ENCODE measurements around the gene POLR2L.
A peak's percentile ranks its signal among the peaks of the same experiment; 100 is the strongest.

POLR2L gene

DNA sequence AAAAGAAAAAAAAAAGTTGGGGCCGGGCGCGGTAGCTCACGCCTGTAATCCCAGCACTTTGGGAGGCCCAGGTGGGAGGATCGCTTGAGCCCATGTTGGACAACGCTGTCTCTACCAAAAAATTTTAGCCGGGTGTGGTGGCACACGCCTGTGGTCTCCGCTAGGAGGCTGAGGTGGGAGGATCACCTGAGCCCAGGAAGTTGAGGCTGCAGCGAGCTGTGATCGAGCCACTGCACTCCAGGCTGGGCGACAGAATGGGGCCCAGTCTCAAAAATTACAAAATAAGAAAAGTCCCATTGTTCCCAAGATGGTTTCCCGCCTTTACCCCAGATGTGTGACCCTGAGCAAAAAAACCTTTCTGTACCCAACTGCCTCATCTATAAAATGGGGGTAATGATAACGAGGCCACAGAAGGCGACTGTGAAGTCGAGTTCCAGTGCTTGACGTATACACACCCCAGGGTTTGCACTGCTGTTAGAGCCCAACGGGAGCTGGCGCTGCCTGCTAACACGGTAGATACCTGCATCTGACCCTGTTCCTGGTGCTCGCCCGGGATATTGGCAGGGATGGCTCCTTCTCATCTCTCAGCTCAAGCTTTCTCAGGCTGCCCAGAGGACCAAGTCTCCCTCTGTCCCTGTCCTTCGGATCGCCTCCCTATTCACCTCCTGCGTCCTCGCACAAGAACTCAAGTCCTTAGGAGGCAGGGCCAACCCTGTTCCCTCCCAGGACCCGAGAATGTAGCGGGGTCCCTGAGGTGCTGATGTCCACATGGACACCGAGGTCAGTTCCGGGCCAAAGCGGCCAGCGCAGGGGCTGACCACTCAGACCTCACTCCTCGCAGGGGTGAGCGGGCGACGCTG, 33.7 kb downstream of the POLR2L start:
- no peaks in the 10 kb centered on the region for H3K9me3 ChIP-seq
- no peak for DNase-seq
- peaks cover 24 to 25% (median 25%) of the 10 kb centered on the region in 3 donors for H3K36me3 ChIP-seq
- H3K27ac ChIP-seq, result peak overlapping the region; percentile 94 to 98
- peak overlapping the region; percentile 86 to 90 for H3K4me3 ChIP-seq
- no peaks in the 10 kb centered on the region for H3K27me3 ChIP-seq
- H3K4me1 ChIP-seq, result peaks cover 0 to 51% (median 42%) of the 10 kb centered on the region in 4 donors
- TF ChIP-seq CTCF (IDR thresholded peaks at IDR 0.05), result no peak
- intact Hi-C loops (cut with DNase I; ENCODE audit: low total_unique reads), result loop anchor here (5.0 to 10.0 kb wide), 2 partner anchors 34 to 234 kb away; partner anchors contain the start of genes PHRF1, POLR2L and TSPAN4

- DNase-seq, result no peak
- TF ChIP-seq CTCF (IDR thresholded peaks at IDR 0.05), result no peak
- intact Hi-C loops (cut with DNase I; ENCODE audit: low total_unique reads), result loop anchor here (10.0 kb wide), 1 partner anchor 230 kb away; the partner anchor contains the start of gene PHRF1
- peaks cover 0 to 36% (median 8%) of the 10 kb centered on the region in 3 donors for H3K36me3 ChIP-seq
- peaks cover 0 to 31% (median 24%) of the 10 kb centered on the region in 4 donors for H3K4me1 ChIP-seq
- H3K4me3 ChIP-seq, result peak overlapping the region; percentile 59 to 66
- no peaks in the 10 kb centered on the region for H3K27me3 ChIP-seq
- peak overlapping the region; percentile 83 to 93 for H3K27ac ChIP-seq
- no peaks in the 10 kb centered on the region for H3K9me3 ChIP-seq
These were observed 37.7 kb downstream of the POLR2L start for GRCh38 chr11:804599-804964.

- peaks cover 0 to 42% (median 8%) of the 10 kb centered on the region in 3 donors for H3K36me3 ChIP-seq
- H3K27me3 ChIP-seq, result no peaks in the 10 kb centered on the region
- peaks cover 0 to 31% (median 24%) of the 10 kb centered on the region in 4 donors for H3K4me1 ChIP-seq
- no peaks in the 10 kb centered on the region for H3K9me3 ChIP-seq
- intact Hi-C loops (cut with DNase I; ENCODE audit: low total_unique reads), result loop anchor here (10.0 kb wide), 1 partner anchor 229 kb away; the partner anchor contains the start of gene PHRF1
- H3K4me3 ChIP-seq, result peak overlapping the region; percentile 59 to 66
- peak overlapping the region; percentile 83 to 93 for H3K27ac ChIP-seq
- no peak for TF ChIP-seq CTCF (IDR thresholded peaks at IDR 0.05)
- DNase-seq, result no peak
These were observed 38.3 kb downstream of the POLR2L start for GRCh38 chr11:803770-804598.

GRCh38 chr11:803467-803742, 38.9 kb downstream of the POLR2L start:
- Histone ChIP-seq H3K27me3 (no peaks in the 10 kb centered on the region), H3K27ac (no peak overlapping the region), H3K9me3 (no peaks in the 10 kb centered on the region), H3K4me1 (peaks cover 0 to 28% (median 20%) of the 10 kb centered on the region in 4 donors), H3K36me3 (peaks cover 0 to 42% (median 8%) of the 10 kb centered on the region in 3 donors), H3K4me3 (no peak overlapping the region)
- no peak for TF ChIP-seq CTCF (IDR thresholded peaks at IDR 0.05)
- intact Hi-C loops (cut with DNase I; ENCODE audit: low total_unique reads), result loop anchor here (10.0 kb wide), 1 partner anchor 229 kb away; the partner anchor contains the start of gene PHRF1
- no peak for DNase-seq

- H3K9me3 ChIP-seq, result no peaks in the 10 kb centered on the region
- H3K27ac ChIP-seq, result no peak overlapping the region
- no peak for TF ChIP-seq CTCF (IDR thresholded peaks at IDR 0.05)
These were observed 39.4 kb downstream of the POLR2L start for GRCh38 chr11:802693-803466.

More at GRCh38 chr11:802693-803466, 39.4 kb downstream of the POLR2L start:
- DNase-seq, result no peak
- H3K4me3 ChIP-seq, result no peak overlapping the region
- H3K4me1 ChIP-seq, result peaks cover 0 to 25% (median 19%) of the 10 kb centered on the region in 4 donors
- peaks cover 0 to 42% (median 8%) of the 10 kb centered on the region in 3 donors for H3K36me3 ChIP-seq
- H3K27me3 ChIP-seq, result no peaks in the 10 kb centered on the region
- intact Hi-C loops (cut with DNase I; ENCODE audit: low total_unique reads), result loop anchor here (10.0 kb wide), 1 partner anchor 228 kb away; the partner anchor contains the start of gene PHRF1

Data from tibial artery (tissue), 4 donors.